CD4-positive, alpha-beta T cell (primary cell): ENCODE measurements around the gene SPATA24. TPM values are rescaled to one million over a fixed set of nuclear protein-coding genes. Genes with fewer than 3 reads are reported as not detected.

Experiments
- ATAC-seq: fragments of 200-7000 bp; cut with Tn5 transposase; one replicate; pipeline ENCODE4 v1.10.0; 2022; ENCODE audit warnings: mild to moderate bottlenecking; ENCODE audit not compliant: poor library complexity
- CTCF ChIA-PET: fragments of 350-600 bp; sonication (Branson Sonifier 250); formaldehyde crosslinking; loops from one replicate; lab custom pipeline; 2021; ENCODE audit warnings: antibody characterized with exemption, inconsistent platforms; lab: Charles Lee
- POLR2A ChIA-PET: fragments of 350-600 bp; sonication (Branson Sonifier 250); formaldehyde crosslinking; loops from one replicate; lab custom pipeline; 2021; ENCODE audit warnings: antibody characterized with exemption, inconsistent platforms; lab: Charles Lee
- DNase-seq, 14 experiments: peaks; one replicate each; pipeline ENCODE4 v3.0.0-alpha.2; 2013 to 2020; ENCODE audit warnings: mixed read lengths in 2 of 14
- H3K27ac ChIP-seq, 2 donors: one replicate each; pipeline versions ENCODE4 v1.5.1 to v1.7.0; 2013; ENCODE audit warnings: low read length in 2 of 2, low read depth in 1 of 2, mild to moderate bottlenecking in 1 of 2
- H3K27me3 ChIP-seq, 2 experiments: 1 replicate in 1 of 2; 2 replicates in 1 of 2; pipeline versions ENCODE4 v1.6.1 to v1.7.0; 2013; ENCODE audit warnings: low read length in 2 of 2, control low read depth in 1 of 2, mild to moderate bottlenecking in 1 of 2, moderate library complexity in 1 of 2; ENCODE audit not compliant: insufficient read depth in 2 of 2, control insufficient read depth in 1 of 2
- H3K36me3 ChIP-seq: one replicate; pipeline ENCODE4 v1.6.1; 2013; ENCODE audit warnings: low read length, control low read depth; ENCODE audit not compliant: insufficient read depth
- H3K4me1 ChIP-seq: one replicate; pipeline ENCODE4 v1.6.1; 2013; ENCODE audit warnings: low read length, control low read depth; ENCODE audit not compliant: insufficient read depth
- H3K4me3 ChIP-seq: one replicate; pipeline ENCODE4 v1.5.1; 2013; ENCODE audit warnings: mild to moderate bottlenecking, low read length, moderate library complexity
- H3K9me3 ChIP-seq, 2 experiments: 1 replicate in 1 of 2; 2 replicates in 1 of 2; pipeline versions ENCODE4 v1.6.1 to v1.7.0; 2013; ENCODE audit warnings: low read length in 2 of 2, mild to moderate bottlenecking in 2 of 2, control low read depth in 1 of 2, moderate library complexity in 1 of 2; ENCODE audit not compliant: control insufficient read depth in 1 of 2, insufficient read depth in 1 of 2
- H3K27ac Mint-ChIP-seq: one replicate; pipeline ENCODE4 v1.8.0; 2020; ENCODE audit warnings: mixed read lengths
- H3K27me3 Mint-ChIP-seq: one replicate; pipeline ENCODE4 v1.8.0; 2021; ENCODE audit warnings: mixed read lengths
- H3K36me3 Mint-ChIP-seq: one replicate; pipeline ENCODE4 v1.8.0; 2021; ENCODE audit warnings: low read depth, mixed read lengths
- H3K4me1 Mint-ChIP-seq: one replicate; pipeline ENCODE4 v1.8.0; 2021; ENCODE audit warnings: low read depth, mixed read lengths
- H3K4me3 Mint-ChIP-seq: one replicate; pipeline ENCODE4 v1.8.0; 2020; ENCODE audit warnings: mild to moderate bottlenecking, mixed read lengths
- H3K9me3 Mint-ChIP-seq: one replicate; pipeline ENCODE4 v1.8.0; 2020; ENCODE audit warnings: mixed read lengths
- CTCF ChIP-seq: fragments of 200-600 bp; IDR thresholded peaks from one replicate; pipeline ENCODE4 v1.8.0; 2022; ENCODE audit warnings: antibody characterized with exemption, mild to moderate bottlenecking
- intact Hi-C, 2 experiments: fragments of 100-400 bp; cut with DNase I in 1 of 2; cut with micrococcal nuclease in 1 of 2; formaldehyde crosslinking; loops; one replicate each; pipeline versions ENCODE4 v1.15.1 to v1.9.0; 2023 to 2025; cut with DNase I, micrococcal nuclease
- total RNA-seq, 174 experiments: library from RNA in 2 of 174; stranded (reverse) in 2 of 174; gene quantifications; one replicate each; pipeline ENCODE4 v1.2.3 and lab custom pipeline; 2021 to 2026

SPATA24 gene
- total RNA-seq, 2 experiments from 2014 or later = 3.0 to 3.9 TPM

DNA sequence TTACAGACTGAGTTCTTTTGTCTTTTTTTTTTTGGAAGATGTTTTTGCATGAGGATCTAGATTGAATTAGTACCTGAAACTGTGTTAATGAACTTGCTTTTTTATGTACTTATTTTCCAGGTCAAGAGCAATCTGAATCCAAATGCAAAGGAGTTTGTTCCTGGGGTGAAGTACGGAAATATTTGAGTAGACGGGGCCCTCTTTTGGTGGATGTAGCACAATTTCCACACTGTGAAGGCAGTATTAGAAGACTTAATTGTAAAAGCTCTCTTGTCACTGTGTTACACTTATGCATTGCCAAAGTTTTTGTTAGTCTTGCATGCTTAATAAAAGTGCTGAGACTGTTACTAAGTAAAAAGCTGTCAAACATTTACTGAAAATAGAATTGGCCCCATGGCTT, 35.3 kb downstream of the SPATA24 start:
- Histone ChIP-seq H3K27ac (no peak overlapping the region), H3K36me3 (peaks cover 78% of the 10 kb centered on the region), H3K4me1 (no peaks in the 10 kb centered on the region), H3K4me3 (no peak overlapping the region), H3K27me3 (no peaks in the 10 kb centered on the region), H3K9me3 (no peaks in the 10 kb centered on the region)
- ChIA-PET CTCF (no interaction called here), POLR2A (interaction anchor here (1.2 kb wide), 1 partner anchor 26 kb away, joined by 3 read pairs; no protein-coding TSS in a partner anchor)
- intact Hi-C loops = no loop called here
- no peak for ATAC-seq
- TF ChIP-seq CTCF = no peak
- H3K4me1 Mint-ChIP-seq = no peaks in the 10 kb centered on the region
- no peak overlapping the region for H3K4me3 Mint-ChIP-seq
- H3K9me3 Mint-ChIP-seq = no peaks in the 10 kb centered on the region
- H3K36me3 Mint-ChIP-seq = peaks cover 82% of the 10 kb centered on the region
- DNase-seq = peak in 1 of 14 experiments; percentile 25
- no peak overlapping the region for H3K27ac Mint-ChIP-seq
- H3K27me3 Mint-ChIP-seq = no peaks in the 10 kb centered on the region

GRCh38 chr5:139364466-139364865, 39.4 kb downstream of the SPATA24 start:
- H3K4me3 Mint-ChIP-seq = no peak overlapping the region
- intact Hi-C loops = no loop called here
- no peak for DNase-seq
- H3K27me3 Mint-ChIP-seq = no peaks in the 10 kb centered on the region
- H3K4me1 Mint-ChIP-seq = peaks cover 13% of the 10 kb centered on the region
- no peaks in the 10 kb centered on the region for H3K9me3 Mint-ChIP-seq
- ATAC-seq = no peak
- no peak for TF ChIP-seq CTCF
- peaks cover 76% of the 10 kb centered on the region for H3K36me3 Mint-ChIP-seq
- Histone ChIP-seq H3K36me3 (peaks cover 56% of the 10 kb centered on the region), H3K27ac (no peak overlapping the region), H3K4me1 (peaks cover 6% of the 10 kb centered on the region), H3K9me3 (no peaks in the 10 kb centered on the region), H3K27me3 (no peaks in the 10 kb centered on the region), H3K4me3 (no peak overlapping the region)
- ChIA-PET CTCF (no interaction called here), POLR2A (interaction anchor here (0.9 to 2.1 kb wide), 2 partner anchors 22 to 42 kb away, joined by 5 read pairs; partner anchors contain the start of gene PAIP2)
- H3K27ac Mint-ChIP-seq = no peak overlapping the region

DNA sequence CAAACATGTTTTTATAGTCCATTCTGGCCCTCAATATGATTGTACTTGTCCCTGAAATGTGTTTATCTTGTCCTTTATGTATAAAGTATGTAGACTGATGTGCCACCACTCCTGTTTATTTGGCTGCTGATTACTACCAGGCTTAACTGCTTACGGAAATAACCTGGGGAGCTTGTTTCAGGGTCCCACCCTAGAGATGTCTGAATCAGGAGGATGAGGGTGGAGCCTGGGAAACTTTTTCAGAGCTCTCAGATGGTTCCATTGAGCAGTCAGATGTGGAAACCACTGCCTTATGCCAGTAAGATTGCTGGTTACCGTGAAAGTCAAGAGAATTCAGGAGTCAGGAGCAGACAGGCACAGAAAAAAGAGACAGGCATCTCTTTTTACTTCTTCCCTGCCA, 40.0 kb downstream of the SPATA24 start:
- DNase-seq = no peak
- Histone ChIP-seq H3K36me3 (peaks cover 52% of the 10 kb centered on the region), H3K4me3 (no peak overlapping the region), H3K4me1 (peaks cover 6% of the 10 kb centered on the region), H3K27me3 (no peaks in the 10 kb centered on the region), H3K27ac (no peak overlapping the region), H3K9me3 (no peaks in the 10 kb centered on the region)
- peaks cover 13% of the 10 kb centered on the region for H3K4me1 Mint-ChIP-seq
- peaks cover 72% of the 10 kb centered on the region for H3K36me3 Mint-ChIP-seq
- ChIA-PET CTCF (no interaction called here), POLR2A (interaction anchor here (0.9 to 2.4 kb wide), 3 partner anchors 22 to 42 kb away, joined by 5 to 10 read pairs (median 5); partner anchors contain the start of gene PAIP2)
- H3K27ac Mint-ChIP-seq = no peak overlapping the region
- intact Hi-C loops = no loop called here
- H3K9me3 Mint-ChIP-seq = no peaks in the 10 kb centered on the region
- ATAC-seq = no peak
- H3K4me3 Mint-ChIP-seq = no peak overlapping the region
- no peaks in the 10 kb centered on the region for H3K27me3 Mint-ChIP-seq
- TF ChIP-seq CTCF = no peak
